22Rv1 (cell line): ENCODE data around the gene MFN2.

Source experiments
- ZFX ChIP-seq: fragments of 450-650 bp; IDR thresholded peaks from 2 replicates; pipeline ENCODE4 v1.6.1; 2017; ENCODE audit warnings: antibody characterized with exemption, borderline replicate concordance
- TF ChIP-seq, protein P1 (sequence below): fragments of 450-650 bp; IDR thresholded peaks from 2 replicates; pipeline ENCODE4 v1.5.1; 2017; ENCODE audit warnings: mild to moderate bottlenecking

DNA sequence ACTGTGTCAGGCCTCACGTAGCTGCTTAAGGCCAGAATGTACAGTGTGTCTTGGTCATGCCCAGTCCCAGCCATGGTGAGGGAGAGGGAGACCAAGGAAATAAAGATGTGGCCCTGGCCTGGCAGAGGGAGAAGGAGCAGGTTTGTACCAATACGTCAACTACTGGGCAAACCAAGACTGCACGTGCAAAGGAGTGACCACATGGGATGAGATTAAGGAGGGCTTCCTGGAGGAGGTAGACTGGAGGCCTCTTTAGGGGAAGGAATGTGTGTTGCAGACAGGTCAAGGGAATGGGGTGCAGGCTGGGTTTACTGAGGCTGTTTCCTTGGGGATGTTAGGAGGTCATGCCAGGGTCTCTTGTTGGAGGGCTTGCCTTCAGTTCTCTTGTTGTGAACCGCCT lies 38.0 kb upstream of the MFN2 start:
- TF ChIP-seq, protein P1, sequence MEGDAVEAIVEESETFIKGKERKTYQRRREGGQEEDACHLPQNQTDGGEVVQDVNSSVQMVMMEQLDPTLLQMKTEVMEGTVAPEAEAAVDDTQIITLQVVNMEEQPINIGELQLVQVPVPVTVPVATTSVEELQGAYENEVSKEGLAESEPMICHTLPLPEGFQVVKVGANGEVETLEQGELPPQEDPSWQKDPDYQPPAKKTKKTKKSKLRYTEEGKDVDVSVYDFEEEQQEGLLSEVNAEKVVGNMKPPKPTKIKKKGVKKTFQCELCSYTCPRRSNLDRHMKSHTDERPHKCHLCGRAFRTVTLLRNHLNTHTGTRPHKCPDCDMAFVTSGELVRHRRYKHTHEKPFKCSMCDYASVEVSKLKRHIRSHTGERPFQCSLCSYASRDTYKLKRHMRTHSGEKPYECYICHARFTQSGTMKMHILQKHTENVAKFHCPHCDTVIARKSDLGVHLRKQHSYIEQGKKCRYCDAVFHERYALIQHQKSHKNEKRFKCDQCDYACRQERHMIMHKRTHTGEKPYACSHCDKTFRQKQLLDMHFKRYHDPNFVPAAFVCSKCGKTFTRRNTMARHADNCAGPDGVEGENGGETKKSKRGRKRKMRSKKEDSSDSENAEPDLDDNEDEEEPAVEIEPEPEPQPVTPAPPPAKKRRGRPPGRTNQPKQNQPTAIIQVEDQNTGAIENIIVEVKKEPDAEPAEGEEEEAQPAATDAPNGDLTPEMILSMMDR: no peak
- TF ChIP-seq ZFX: no peak
